Tibial nerve (tissue), 4 donors: ENCODE data around the gene SDK2. TPM values are rescaled to one million over a fixed set of nuclear protein-coding genes. Genes with fewer than 3 reads are reported as not detected.

Experiments
- DNase-seq, 2 donors: peaks; one replicate each; pipeline ENCODE4 v3.0.0-alpha.2; 2019; ENCODE audit warnings: low spot score in 2 of 2
- H3K27ac ChIP-seq, 4 donors: fragments of 200-600 bp; sonication (generic) in 3 of 4; one replicate each; pipeline ENCODE4 v1.5.1; 2017 to 2019; ENCODE audit warnings: mild to moderate bottlenecking in 1 of 4
- H3K27me3 ChIP-seq, 2 donors: fragments of 200-600 bp; sonication (generic) in 1 of 2; one replicate each; pipeline versions ENCODE4 v1.5.1 to v1.6.0; 2017 to 2019
- H3K36me3 ChIP-seq, 3 donors: fragments of 200-600 bp; sonication (generic); one replicate each; pipeline ENCODE4 v1.5.1; 2018 to 2019
- H3K4me1 ChIP-seq, 4 donors: fragments of 200-600 bp; sonication (generic) in 3 of 4; one replicate each; pipeline ENCODE4 v1.5.1; 2017 to 2019
- H3K4me3 ChIP-seq, 4 donors: fragments of 200-600 bp; sonication (generic) in 3 of 4; one replicate each; pipeline ENCODE4 v1.5.1; 2017 to 2019; ENCODE audit warnings: mild to moderate bottlenecking in 1 of 4, moderate library complexity in 1 of 4
- H3K9me3 ChIP-seq, 4 donors: fragments of 200-600 bp; sonication (generic) in 3 of 4; one replicate each; pipeline ENCODE4 v1.5.1; 2017 to 2019
- EP300 ChIP-seq, 2 donors: sonication (generic); formaldehyde crosslinking; IDR thresholded peaks; one replicate each; pipeline ENCODE4 v1.6.1; 2017; ENCODE audit warnings: antibody characterized with exemption in 2 of 2, mild to moderate bottlenecking in 1 of 2
- POLR2A ChIP-seq, 2 donors: fragments of 450-650 bp; IDR thresholded peaks; one replicate each; pipeline ENCODE4 v1.6.1; 2017; ENCODE audit warnings: antibody characterized with exemption in 2 of 2, mild to moderate bottlenecking in 2 of 2, moderate library complexity in 2 of 2
- WGBS, 2 donors: methylation state at CpG; one replicate each; pipeline ENCODE4 v1.1.5; 2018; 5-methylcytosine and 5-hydroxymethylcytosine counted together
- total RNA-seq, 4 donors: library from RNA; depleted of rRNA; stranded (reverse); fragments of >200 nt; gene quantifications; one replicate each; pipeline ENCODE4 v1.1.0, GENCODE V29; 2016
- TF ChIP-seq, protein P1 (sequence below), 5 experiments: fragments of 200-600 bp in 3 of 5; fragments of 450-650 bp in 2 of 5; sonication (generic) in 3 of 5; IDR thresholded peaks; one replicate each; pipeline ENCODE4 v1.5.1; 2016 to 2019; ENCODE audit warnings: antibody characterized with exemption in 5 of 5, mild to moderate bottlenecking in 3 of 5, moderate library complexity in 2 of 5

SDK2 gene
- total RNA-seq, 4 donors from 2014 or later: 3.1 to 6.3 (median 4.6) TPM

DNA sequence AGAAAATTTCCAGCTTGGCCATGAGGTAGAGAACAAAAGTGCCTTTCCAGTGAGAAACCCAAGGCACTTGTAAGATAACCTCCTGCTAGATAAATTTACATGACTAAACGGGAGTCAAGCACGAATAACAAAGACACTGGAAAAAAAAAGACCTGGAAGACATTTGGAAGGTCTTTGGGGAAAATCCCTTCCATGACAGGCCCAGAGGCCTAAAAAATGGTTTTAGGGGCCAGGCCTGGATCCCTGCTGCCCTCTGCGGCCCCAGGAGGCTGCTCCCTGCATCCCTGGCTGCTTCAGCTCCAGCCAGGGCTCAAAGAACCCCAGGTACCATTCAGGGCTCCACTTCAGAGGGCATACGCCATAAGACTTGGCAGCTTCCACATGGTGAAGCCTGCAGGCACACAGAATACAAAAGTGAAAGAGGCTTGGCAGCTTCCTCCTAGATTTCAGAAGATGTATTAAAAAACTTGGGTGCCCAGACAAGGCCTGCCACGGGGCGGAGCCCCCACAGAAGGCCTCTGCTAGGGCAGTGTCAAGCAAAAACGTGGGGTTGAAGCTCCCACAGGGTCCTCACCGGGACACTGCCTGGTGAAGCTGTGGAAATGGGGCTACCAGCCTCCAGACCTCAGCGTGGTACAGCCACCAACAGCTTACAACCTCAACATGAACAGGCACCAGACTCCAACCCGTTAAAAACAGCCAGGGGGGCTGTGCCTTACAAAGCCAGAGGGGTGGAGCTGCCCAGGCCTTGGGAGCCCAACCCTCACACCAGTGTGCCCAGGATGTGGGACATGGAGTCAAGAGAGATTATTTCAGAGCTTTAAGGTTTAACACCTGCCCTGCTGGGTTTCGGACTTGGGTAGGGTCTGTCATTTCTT lies 77.1 kb downstream of the SDK2 start:
- Histone ChIP-seq H3K36me3 (no peaks in the 10 kb centered on the region), H3K9me3 (no peaks in the 10 kb centered on the region), H3K27ac (peak overlapping the region in 1 of 4 donors; percentile 27), H3K4me1 (no peaks in the 10 kb centered on the region), H3K27me3 (no peaks in the 10 kb centered on the region), H3K4me3 (no peak overlapping the region)
- 68 to 71% methylated on average over 9 to 11 of the region's 11 CpGs for WGBS, 2 donors
- no peak for TF ChIP-seq POLR2A (IDR thresholded peaks at IDR 0.05)
- no peak for TF ChIP-seq EP300 (IDR thresholded peaks at IDR 0.05)
- TF ChIP-seq, protein P1, sequence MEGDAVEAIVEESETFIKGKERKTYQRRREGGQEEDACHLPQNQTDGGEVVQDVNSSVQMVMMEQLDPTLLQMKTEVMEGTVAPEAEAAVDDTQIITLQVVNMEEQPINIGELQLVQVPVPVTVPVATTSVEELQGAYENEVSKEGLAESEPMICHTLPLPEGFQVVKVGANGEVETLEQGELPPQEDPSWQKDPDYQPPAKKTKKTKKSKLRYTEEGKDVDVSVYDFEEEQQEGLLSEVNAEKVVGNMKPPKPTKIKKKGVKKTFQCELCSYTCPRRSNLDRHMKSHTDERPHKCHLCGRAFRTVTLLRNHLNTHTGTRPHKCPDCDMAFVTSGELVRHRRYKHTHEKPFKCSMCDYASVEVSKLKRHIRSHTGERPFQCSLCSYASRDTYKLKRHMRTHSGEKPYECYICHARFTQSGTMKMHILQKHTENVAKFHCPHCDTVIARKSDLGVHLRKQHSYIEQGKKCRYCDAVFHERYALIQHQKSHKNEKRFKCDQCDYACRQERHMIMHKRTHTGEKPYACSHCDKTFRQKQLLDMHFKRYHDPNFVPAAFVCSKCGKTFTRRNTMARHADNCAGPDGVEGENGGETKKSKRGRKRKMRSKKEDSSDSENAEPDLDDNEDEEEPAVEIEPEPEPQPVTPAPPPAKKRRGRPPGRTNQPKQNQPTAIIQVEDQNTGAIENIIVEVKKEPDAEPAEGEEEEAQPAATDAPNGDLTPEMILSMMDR (IDR thresholded peaks at IDR 0.05): no peak
- no peak for DNase-seq

GRCh38 chr17:73564843-73565242 lies 79.4 kb downstream of the SDK2 start:
- TF ChIP-seq, protein P1 (IDR thresholded peaks at IDR 0.05): no peak
- TF ChIP-seq POLR2A (IDR thresholded peaks at IDR 0.05) (no peak), EP300 (IDR thresholded peaks at IDR 0.05) (no peak)
- no peaks in the 10 kb centered on the region for H3K36me3 ChIP-seq
- no peaks in the 10 kb centered on the region for H3K4me1 ChIP-seq
- H3K27me3 ChIP-seq: no peaks in the 10 kb centered on the region
- no peak overlapping the region for H3K4me3 ChIP-seq
- no peak for DNase-seq
- no peaks in the 10 kb centered on the region for H3K9me3 ChIP-seq
- WGBS, 2 donors: 66 to 85% methylated on average over 2 of the region's 2 CpGs
- H3K27ac ChIP-seq: no peak overlapping the region

- H3K27me3 ChIP-seq: no peaks in the 10 kb centered on the region
- WGBS, 2 donors: 83 to 91% methylated on average over 9 of the region's 9 CpGs
- TF ChIP-seq EP300 (IDR thresholded peaks at IDR 0.05): no peak
- no peak for TF ChIP-seq POLR2A (IDR thresholded peaks at IDR 0.05)
- TF ChIP-seq, protein P1 (IDR thresholded peaks at IDR 0.05): no peak
- H3K36me3 ChIP-seq: no peaks in the 10 kb centered on the region
- no peak for DNase-seq
- no peaks in the 10 kb centered on the region for H3K9me3 ChIP-seq
- H3K27ac ChIP-seq: no peak overlapping the region
- H3K4me1 ChIP-seq: no peaks in the 10 kb centered on the region
- no peak overlapping the region for H3K4me3 ChIP-seq
These were observed 81.3 kb downstream of the SDK2 start for GRCh38 chr17:73562896-73563295.

DNA sequence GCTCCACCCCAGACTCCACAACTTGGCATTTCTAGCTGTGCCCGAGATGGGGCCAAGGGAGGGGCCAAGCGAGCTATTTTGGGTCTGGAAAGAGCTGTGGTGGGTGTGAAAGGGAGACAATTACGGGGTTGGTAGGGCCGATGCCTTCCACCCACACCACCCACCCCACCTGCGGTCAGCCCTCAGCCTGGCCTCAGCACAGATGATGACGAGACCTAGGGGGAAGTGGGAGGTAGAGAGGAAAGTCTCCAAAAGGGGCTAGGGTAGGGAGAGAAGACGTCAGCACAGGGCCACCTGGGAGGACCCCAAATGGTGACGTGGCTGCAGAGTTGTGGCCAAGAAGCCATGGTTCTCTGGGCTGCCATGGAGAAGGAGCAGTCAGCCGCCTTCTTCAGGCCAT lies 83.1 kb downstream of the SDK2 start:
- no peaks in the 10 kb centered on the region for H3K9me3 ChIP-seq
- no peak overlapping the region for H3K4me3 ChIP-seq
- DNase-seq: no peak
- WGBS, 2 donors: 79 to 84% methylated on average over 9 of the region's 9 CpGs
- TF ChIP-seq EP300 (IDR thresholded peaks at IDR 0.05): no peak
- TF ChIP-seq, protein P1 (IDR thresholded peaks at IDR 0.05): no peak
- no peak for TF ChIP-seq POLR2A (IDR thresholded peaks at IDR 0.05)
- H3K27ac ChIP-seq: no peak overlapping the region
- no peaks in the 10 kb centered on the region for H3K27me3 ChIP-seq
- no peaks in the 10 kb centered on the region for H3K4me1 ChIP-seq
- H3K36me3 ChIP-seq: no peaks in the 10 kb centered on the region

DNA sequence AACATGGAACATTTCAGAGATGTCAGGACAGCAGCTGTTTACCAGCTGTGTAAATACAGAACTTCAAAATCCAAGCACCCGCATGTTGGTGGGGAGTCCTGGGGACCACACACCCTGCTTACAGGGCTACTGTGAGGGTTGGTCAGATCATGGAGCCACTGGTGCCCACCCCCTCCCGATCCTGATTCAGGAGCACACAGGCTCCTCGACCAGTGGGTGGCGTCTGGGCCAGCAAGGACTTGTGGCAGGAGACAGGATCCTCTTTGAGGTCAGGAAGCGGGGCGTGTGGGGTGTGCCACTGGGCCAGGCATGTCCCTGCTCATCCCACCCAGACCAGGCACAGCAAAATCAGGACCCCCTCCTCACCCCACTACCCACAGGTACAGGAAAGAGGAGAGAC lies 83.6 kb downstream of the SDK2 start:
- H3K9me3 ChIP-seq: no peaks in the 10 kb centered on the region
- H3K36me3 ChIP-seq: no peaks in the 10 kb centered on the region
- 54 to 67% methylated on average over 4 to 6 of the region's 6 CpGs for WGBS, 2 donors
- H3K27ac ChIP-seq: no peak overlapping the region
- no peaks in the 10 kb centered on the region for H3K27me3 ChIP-seq
- DNase-seq: no peak
- H3K4me3 ChIP-seq: no peak overlapping the region
- no peaks in the 10 kb centered on the region for H3K4me1 ChIP-seq
- TF ChIP-seq, protein P1 (IDR thresholded peaks at IDR 0.05): no peak
- TF ChIP-seq POLR2A (IDR thresholded peaks at IDR 0.05): no peak
- TF ChIP-seq EP300 (IDR thresholded peaks at IDR 0.05): no peak
